Measurements from ENCODE around the gene LILRA5. TPM values are rescaled to one million over a fixed set of nuclear protein-coding genes. Genes with fewer than 3 reads are reported as not detected.
"Not testable (repeated sequence)": the region's sequence is repeated elsewhere in the genome, so short reads cannot be mapped to it uniquely, and the experiment has no call there.

LILRA5 gene
- total and polyA plus RNA-seq, 3 experiments from 2014 or later = not detected

DNA sequence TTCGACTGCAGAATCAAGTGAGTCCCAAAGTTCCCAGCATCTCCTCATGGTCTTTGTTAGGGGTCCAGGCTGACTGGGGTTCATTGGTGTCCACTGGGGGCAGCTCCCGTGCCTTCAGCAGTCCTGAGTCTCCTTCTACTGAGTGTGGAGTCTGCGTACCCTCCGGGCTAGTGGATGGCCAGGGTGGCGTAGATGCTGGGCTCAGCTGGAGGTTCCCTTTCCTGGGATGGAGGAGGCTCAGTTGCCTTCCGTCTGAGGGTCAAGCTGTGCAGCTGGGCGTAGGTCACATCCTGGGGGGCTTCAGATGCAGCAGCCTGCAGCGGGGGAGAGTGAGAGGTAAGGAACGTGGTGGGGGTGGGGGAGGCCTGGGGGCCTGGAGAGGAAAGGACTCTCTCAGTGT, 38.5 kb downstream of the LILRA5 start:
- H3K9me3 Mint-ChIP-seq; H3K36me3 ChIP-seq (ENCODE audit: insufficient read depth, low read length); H3K36me3 Mint-ChIP-seq; H3K4me1 ChIP-seq (ENCODE audit: insufficient read depth, low read length); H3K27ac Mint-ChIP-seq; CTCF ChIA-PET; DNase-seq; H3K27me3 ChIP-seq (ENCODE audit: insufficient read depth, low read length, poor library complexity, severe bottlenecking); H3K4me3 ChIP-seq (ENCODE audit: low read length); H3K4me1 Mint-ChIP-seq; H3K27ac ChIP-seq (ENCODE audit: low read depth, low read length); H3K9me3 ChIP-seq (ENCODE audit: low read length); H3K4me3 Mint-ChIP-seq; POLR2A ChIA-PET: not testable (repeated sequence)
- peaks cover 24 to 44% of the 10 kb centered on the region in 2 donors for H3K27me3 Mint-ChIP-seq

DNA sequence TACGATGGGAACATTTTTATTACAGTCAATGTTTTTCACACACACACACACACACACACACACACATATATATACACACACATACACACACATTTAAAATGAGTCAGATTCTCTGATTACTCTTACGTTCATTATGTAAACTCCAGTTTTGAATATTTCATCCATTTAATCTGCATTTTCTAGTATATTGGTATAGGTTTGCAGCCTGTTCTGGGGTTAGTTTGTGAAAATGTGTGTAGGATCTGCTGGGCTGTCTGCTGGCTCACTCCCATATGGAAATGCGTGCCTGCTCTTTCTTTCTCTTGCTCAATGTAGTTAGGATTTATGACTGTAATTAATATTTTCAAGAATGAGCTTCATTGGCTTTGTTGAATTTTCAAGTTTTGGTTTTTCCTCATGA, 39.1 kb downstream of the LILRA5 start:
- Mint-ChIP-seq H3K4me1 (no peaks in the 10 kb centered on the region), H3K27me3 (peaks cover 17 to 40% of the 10 kb centered on the region in 2 donors), H3K27ac (no peak overlapping the region), H3K36me3 (no peaks in the 10 kb centered on the region), H3K9me3 (no peaks in the 10 kb centered on the region), H3K4me3 (no peak overlapping the region)
- Histone ChIP-seq H3K27me3 (ENCODE audit: insufficient read depth, low read length, poor library complexity, severe bottlenecking) (no peaks in the 10 kb centered on the region), H3K27ac (ENCODE audit: low read depth, low read length) (no peak overlapping the region), H3K9me3 (ENCODE audit: low read length) (no peaks in the 10 kb centered on the region), H3K4me1 (ENCODE audit: insufficient read depth, low read length) (no peaks in the 10 kb centered on the region), H3K4me3 (ENCODE audit: low read length) (no peak overlapping the region), H3K36me3 (ENCODE audit: insufficient read depth, low read length) (no peaks in the 10 kb centered on the region)
- POLR2A ChIA-PET = no interaction called here
- no peak for DNase-seq
- CTCF ChIA-PET = no interaction called here

- H3K4me1 ChIP-seq (ENCODE audit: insufficient read depth, low read length); H3K36me3 Mint-ChIP-seq; H3K4me3 Mint-ChIP-seq; H3K27me3 ChIP-seq (ENCODE audit: insufficient read depth, low read length, poor library complexity, severe bottlenecking); H3K4me3 ChIP-seq (ENCODE audit: low read length); CTCF ChIA-PET; DNase-seq; H3K9me3 ChIP-seq (ENCODE audit: low read length); H3K27ac ChIP-seq (ENCODE audit: low read depth, low read length); H3K4me1 Mint-ChIP-seq; H3K9me3 Mint-ChIP-seq; H3K27ac Mint-ChIP-seq; H3K36me3 ChIP-seq (ENCODE audit: insufficient read depth, low read length); POLR2A ChIA-PET: not testable (repeated sequence)
- peaks cover 22 to 46% of the 10 kb centered on the region in 2 donors for H3K27me3 Mint-ChIP-seq
These were observed 40.8 kb downstream of the LILRA5 start for GRCh38 chr19:54272181-54272580.

DNA sequence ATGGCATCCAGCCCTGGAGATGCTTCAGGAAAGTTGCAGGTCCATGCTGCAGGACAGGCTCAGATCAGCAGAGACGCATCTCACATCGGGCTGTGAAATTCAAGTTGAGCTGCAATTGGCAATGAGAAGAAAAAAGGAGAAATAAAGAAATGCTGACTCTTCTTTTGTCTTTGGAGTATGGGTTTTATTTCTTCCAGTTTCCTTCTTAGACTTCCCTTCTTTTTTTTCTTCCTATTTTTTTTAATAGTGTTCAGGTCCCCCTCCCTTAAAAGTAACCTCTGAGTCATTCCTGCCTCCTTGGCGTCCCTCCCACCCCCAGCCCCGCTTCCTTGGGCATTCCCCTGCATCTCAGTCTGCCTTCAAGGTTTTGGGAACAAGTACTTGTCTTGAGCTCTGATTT, 41.4 kb downstream of the LILRA5 start:
- H3K36me3 Mint-ChIP-seq; H3K4me1 ChIP-seq (ENCODE audit: insufficient read depth, low read length); H3K4me1 Mint-ChIP-seq; H3K27me3 ChIP-seq (ENCODE audit: insufficient read depth, low read length, poor library complexity, severe bottlenecking); H3K4me3 Mint-ChIP-seq; H3K9me3 ChIP-seq (ENCODE audit: low read length); H3K27ac ChIP-seq (ENCODE audit: low read depth, low read length); H3K4me3 ChIP-seq (ENCODE audit: low read length); DNase-seq; H3K9me3 Mint-ChIP-seq; POLR2A ChIA-PET; H3K36me3 ChIP-seq (ENCODE audit: insufficient read depth, low read length); H3K27ac Mint-ChIP-seq; CTCF ChIA-PET: not testable (repeated sequence)
- peaks cover 21 to 45% of the 10 kb centered on the region in 2 donors for H3K27me3 Mint-ChIP-seq

- Mint-ChIP-seq H3K4me1 (no peaks in the 10 kb centered on the region), H3K9me3 (no peaks in the 10 kb centered on the region), H3K27ac (no peak overlapping the region), H3K27me3 (peaks cover 17 to 41% of the 10 kb centered on the region in 2 donors), H3K4me3 (no peak overlapping the region), H3K36me3 (no peaks in the 10 kb centered on the region)
- DNase-seq = no peak
- H3K36me3 ChIP-seq (ENCODE audit: insufficient read depth, low read length) = no peaks in the 10 kb centered on the region
- CTCF ChIA-PET = no interaction called here
- H3K4me1 ChIP-seq (ENCODE audit: insufficient read depth, low read length) = no peaks in the 10 kb centered on the region
- H3K4me3 ChIP-seq (ENCODE audit: low read length) = no peak overlapping the region
- no peaks in the 10 kb centered on the region for H3K27me3 ChIP-seq (ENCODE audit: insufficient read depth, low read length, poor library complexity, severe bottlenecking)
- H3K27ac ChIP-seq (ENCODE audit: low read depth, low read length) = no peak overlapping the region
- POLR2A ChIA-PET = no interaction called here
- no peaks in the 10 kb centered on the region for H3K9me3 ChIP-seq (ENCODE audit: low read length)
These were observed 41.9 kb downstream of the LILRA5 start for GRCh38 chr19:54271106-54271505.

DNA sequence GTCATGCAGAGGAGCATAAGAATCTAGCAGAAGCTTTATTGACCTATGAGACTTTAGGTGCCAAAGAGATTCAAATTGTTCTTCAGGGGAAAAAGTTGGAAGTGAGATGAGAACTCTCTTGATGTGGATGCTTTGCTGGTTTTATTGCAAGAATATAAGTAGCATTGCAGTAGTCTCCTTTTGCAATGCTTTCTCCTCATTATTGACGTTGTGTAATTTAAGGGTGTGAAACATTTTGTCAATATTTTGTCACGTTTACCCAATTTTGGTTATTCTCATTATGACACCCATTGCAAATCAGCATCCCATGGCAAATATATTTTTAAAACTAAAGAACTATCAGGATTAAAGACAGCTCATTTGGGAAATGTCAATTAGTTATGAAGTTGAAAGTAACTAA, 44.0 kb downstream of the LILRA5 start:
- no peaks in the 10 kb centered on the region for H3K36me3 Mint-ChIP-seq
- CTCF ChIA-PET = no interaction called here
- H3K27me3 Mint-ChIP-seq = peaks cover 18 to 43% of the 10 kb centered on the region in 2 donors
- H3K9me3 Mint-ChIP-seq = no peaks in the 10 kb centered on the region
- H3K4me3 Mint-ChIP-seq = no peak overlapping the region
- no peaks in the 10 kb centered on the region for H3K27me3 ChIP-seq (ENCODE audit: insufficient read depth, low read length, poor library complexity, severe bottlenecking)
- no peak overlapping the region for H3K4me3 ChIP-seq (ENCODE audit: low read length)
- POLR2A ChIA-PET = no interaction called here
- no peaks in the 10 kb centered on the region for H3K36me3 ChIP-seq (ENCODE audit: insufficient read depth, low read length)
- H3K27ac ChIP-seq (ENCODE audit: low read depth, low read length) = no peak overlapping the region
- no peak overlapping the region for H3K27ac Mint-ChIP-seq
- no peaks in the 10 kb centered on the region for H3K9me3 ChIP-seq (ENCODE audit: low read length)
- no peaks in the 10 kb centered on the region for H3K4me1 ChIP-seq (ENCODE audit: insufficient read depth, low read length)
- H3K4me1 Mint-ChIP-seq = peaks cover 0 to 2% (median 0%) of the 10 kb centered on the region in 3 donors
- DNase-seq = no peak

DNA sequence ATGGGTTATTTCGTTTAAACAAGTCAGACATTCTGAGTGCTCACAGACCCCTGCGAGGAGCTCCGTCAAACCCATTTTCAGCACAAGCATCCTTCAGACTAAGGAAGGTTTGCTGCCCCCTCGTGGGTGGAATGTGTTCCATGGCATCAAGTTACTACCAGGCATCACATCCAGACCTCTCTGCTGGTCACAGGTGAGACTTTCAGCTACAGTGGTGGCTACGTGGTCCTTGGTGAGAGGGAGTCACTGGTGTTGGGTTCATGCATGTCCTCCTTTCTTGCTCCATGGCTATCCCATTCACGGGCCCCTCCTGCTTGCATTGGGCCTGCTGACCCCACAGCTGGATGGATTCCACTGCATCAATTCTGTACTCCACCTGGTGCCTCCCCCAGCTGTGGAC, 46.8 kb downstream of the LILRA5 start:
- H3K4me3 Mint-ChIP-seq = no peak overlapping the region
- DNase-seq = peak; percentile 25 to 73 (median 42)
- H3K27ac ChIP-seq (ENCODE audit: low read depth, low read length) = no peak overlapping the region
- ChIA-PET CTCF (interaction anchor here (0.9 to 2.1 kb wide), 7 partner anchors 9 to 170 kb away, joined by 3 to 9 read pairs (median 3); partner anchors contain the start of gene LILRB5), POLR2A (no interaction called here)
- H3K4me1 ChIP-seq (ENCODE audit: insufficient read depth, low read length) = no peaks in the 10 kb centered on the region
- H3K4me1 Mint-ChIP-seq = peaks cover 0 to 2% (median 0%) of the 10 kb centered on the region in 3 donors
- H3K4me3 ChIP-seq (ENCODE audit: low read length) = no peak overlapping the region
- H3K27me3 ChIP-seq (ENCODE audit: insufficient read depth, low read length, poor library complexity, severe bottlenecking) = no peaks in the 10 kb centered on the region
- H3K27me3 Mint-ChIP-seq = peaks cover 10 to 35% of the 10 kb centered on the region in 2 donors
- H3K9me3 ChIP-seq (ENCODE audit: low read length) = no peaks in the 10 kb centered on the region
- H3K36me3 ChIP-seq (ENCODE audit: insufficient read depth, low read length) = no peaks in the 10 kb centered on the region
- H3K36me3 Mint-ChIP-seq = no peaks in the 10 kb centered on the region
- no peak overlapping the region for H3K27ac Mint-ChIP-seq
- no peaks in the 10 kb centered on the region for H3K9me3 Mint-ChIP-seq

DNA sequence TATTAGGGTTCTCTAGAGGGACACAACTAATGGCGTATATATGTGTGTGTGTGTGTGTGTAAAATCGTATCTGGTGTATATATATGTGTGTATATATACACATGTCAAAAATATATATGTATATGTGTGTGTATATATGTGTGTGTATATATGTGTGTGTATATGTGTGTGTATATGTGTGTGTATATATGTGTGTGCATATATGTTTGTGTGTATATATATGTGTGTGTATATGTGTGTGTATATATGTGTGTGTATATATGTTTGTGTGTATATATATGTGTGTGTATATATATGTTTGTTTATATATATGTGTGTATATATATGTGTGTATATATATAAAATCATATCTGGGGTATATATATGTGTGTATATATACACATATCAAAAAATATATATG, 50.5 kb downstream of the LILRA5 start:
- Histone ChIP-seq H3K27me3 (ENCODE audit: insufficient read depth, low read length, poor library complexity, severe bottlenecking) (no peaks in the 10 kb centered on the region), H3K4me3 (ENCODE audit: low read length) (no peak overlapping the region), H3K9me3 (ENCODE audit: low read length) (no peaks in the 10 kb centered on the region), H3K36me3 (ENCODE audit: insufficient read depth, low read length) (no peaks in the 10 kb centered on the region), H3K27ac (ENCODE audit: low read depth, low read length) (no peak overlapping the region), H3K4me1 (ENCODE audit: insufficient read depth, low read length) (no peaks in the 10 kb centered on the region)
- no peaks in the 10 kb centered on the region for H3K36me3 Mint-ChIP-seq
- peaks cover 5 to 21% of the 10 kb centered on the region in 2 donors for H3K27me3 Mint-ChIP-seq
- ChIA-PET CTCF (no interaction called here), POLR2A (no interaction called here)
- no peak overlapping the region for H3K4me3 Mint-ChIP-seq
- peaks cover 0 to 2% (median 0%) of the 10 kb centered on the region in 3 donors for H3K4me1 Mint-ChIP-seq
- DNase-seq = no peak
- no peaks in the 10 kb centered on the region for H3K9me3 Mint-ChIP-seq
- no peak overlapping the region for H3K27ac Mint-ChIP-seq

- Histone ChIP-seq H3K27me3 (ENCODE audit: insufficient read depth, low read length, poor library complexity, severe bottlenecking) (no peaks in the 10 kb centered on the region), H3K4me3 (ENCODE audit: low read length) (no peak overlapping the region), H3K27ac (ENCODE audit: low read depth, low read length) (no peak overlapping the region), H3K4me1 (ENCODE audit: insufficient read depth, low read length) (no peaks in the 10 kb centered on the region), H3K9me3 (ENCODE audit: low read length) (no peaks in the 10 kb centered on the region), H3K36me3 (ENCODE audit: insufficient read depth, low read length) (no peaks in the 10 kb centered on the region)
- peaks cover 4 to 22% of the 10 kb centered on the region in 2 donors for H3K27me3 Mint-ChIP-seq
- H3K9me3 Mint-ChIP-seq = no peaks in the 10 kb centered on the region
- H3K4me1 Mint-ChIP-seq = peaks cover 0 to 2% (median 0%) of the 10 kb centered on the region in 3 donors
- no peak overlapping the region for H3K4me3 Mint-ChIP-seq
- H3K36me3 Mint-ChIP-seq = no peaks in the 10 kb centered on the region
- POLR2A ChIA-PET = no interaction called here
- DNase-seq = no peak
- CTCF ChIA-PET = no interaction called here
- H3K27ac Mint-ChIP-seq = no peak overlapping the region
These were observed 50.9 kb downstream of the LILRA5 start for GRCh38 chr19:54262066-54262465.

All from CD8-positive, alpha-beta memory T cell (primary cell).